HEK293 (cell line): ENCODE data around the gene KLK15.

ENCODE experiments used
- PRDM4 ChIP-seq: fragments of 450-650 bp; formaldehyde crosslinking; IDR thresholded peaks from 2 replicates; pipeline ENCODE4 v1.5.1; 2017; ENCODE audit warnings: missing biosample characterization, missing genetic modification characterization
- ZNF214 ChIP-seq: fragments of 450-650 bp; formaldehyde crosslinking; IDR thresholded peaks from 2 replicates; pipeline ENCODE4 v1.5.1; 2017; ENCODE audit warnings: missing biosample characterization, mild to moderate bottlenecking, missing genetic modification characterization, borderline replicate concordance
- ZNF274 ChIP-seq, 2 experiments: fragments of 200-500 bp in 1 of 2; fragments of 450-650 bp in 1 of 2; sonication (Bioruptor generic) in 1 of 2; formaldehyde crosslinking in 1 of 2; IDR thresholded peaks; 2 replicates each; pipeline versions ENCODE4 v1.5.1 to v1.6.1; 2014 to 2016; ENCODE audit warnings: borderline replicate concordance in 1 of 2, inconsistent platforms in 1 of 2, low read length in 1 of 2, missing biosample characterization in 1 of 2, missing genetic modification characterization in 1 of 2
- ZNF366 ChIP-seq: fragments of 450-650 bp; formaldehyde crosslinking; conservative IDR thresholded peaks from 2 replicates; pipeline ENCODE4 v1.5.1; 2016; ENCODE audit warnings: missing biosample characterization, missing genetic modification characterization
- ZNF510 ChIP-seq: fragments of 450-650 bp; formaldehyde crosslinking; IDR thresholded peaks from 2 replicates; pipeline ENCODE4 v1.5.1; 2018; ENCODE audit warnings: mild to moderate bottlenecking, missing genetic modification characterization, missing biosample characterization; ENCODE audit not compliant: insufficient replicate concordance
- ZNF521 ChIP-seq: fragments of 450-650 bp; formaldehyde crosslinking; IDR thresholded peaks from 2 replicates; pipeline ENCODE4 v1.5.1; 2017; ENCODE audit warnings: missing biosample characterization, mild to moderate bottlenecking, missing genetic modification characterization
- ZNF549 ChIP-seq: fragments of 450-650 bp; IDR thresholded peaks from 2 replicates; pipeline ENCODE4 v1.5.1; 2018; ENCODE audit warnings: missing biosample characterization, missing genetic modification characterization, mild to moderate bottlenecking, inconsistent platforms, moderate library complexity
- TF ChIP-seq, protein P1 (sequence below): fragments of 450-650 bp; formaldehyde crosslinking; IDR thresholded peaks from 2 replicates; pipeline ENCODE4 v1.5.1; 2016; ENCODE audit warnings: missing biosample characterization, missing genetic modification characterization
- TF ChIP-seq, protein P2 (sequence below): sonication (generic); formaldehyde crosslinking; IDR thresholded peaks from 2 replicates; pipeline ENCODE4 v1.8.1; 2022; ENCODE audit warnings: mild to moderate bottlenecking, moderate library complexity, missing genetic modification reagents

GRCh38 chr19:50797781-50798658 is 35.4 kb downstream of the KLK15 start:
- TF ChIP-seq, protein P1, sequence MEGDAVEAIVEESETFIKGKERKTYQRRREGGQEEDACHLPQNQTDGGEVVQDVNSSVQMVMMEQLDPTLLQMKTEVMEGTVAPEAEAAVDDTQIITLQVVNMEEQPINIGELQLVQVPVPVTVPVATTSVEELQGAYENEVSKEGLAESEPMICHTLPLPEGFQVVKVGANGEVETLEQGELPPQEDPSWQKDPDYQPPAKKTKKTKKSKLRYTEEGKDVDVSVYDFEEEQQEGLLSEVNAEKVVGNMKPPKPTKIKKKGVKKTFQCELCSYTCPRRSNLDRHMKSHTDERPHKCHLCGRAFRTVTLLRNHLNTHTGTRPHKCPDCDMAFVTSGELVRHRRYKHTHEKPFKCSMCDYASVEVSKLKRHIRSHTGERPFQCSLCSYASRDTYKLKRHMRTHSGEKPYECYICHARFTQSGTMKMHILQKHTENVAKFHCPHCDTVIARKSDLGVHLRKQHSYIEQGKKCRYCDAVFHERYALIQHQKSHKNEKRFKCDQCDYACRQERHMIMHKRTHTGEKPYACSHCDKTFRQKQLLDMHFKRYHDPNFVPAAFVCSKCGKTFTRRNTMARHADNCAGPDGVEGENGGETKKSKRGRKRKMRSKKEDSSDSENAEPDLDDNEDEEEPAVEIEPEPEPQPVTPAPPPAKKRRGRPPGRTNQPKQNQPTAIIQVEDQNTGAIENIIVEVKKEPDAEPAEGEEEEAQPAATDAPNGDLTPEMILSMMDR (tag by site-specific recombination) = no peak
- no peak for TF ChIP-seq ZNF366 (tag by site-specific recombination)
- no peak for TF ChIP-seq PRDM4 (tag by site-specific recombination)
- no peak for TF ChIP-seq ZNF274 (IDR thresholded peaks at IDR 0.05; ENCODE audit: low read length)
- TF ChIP-seq ZNF274 (tag by site-specific recombination; IDR thresholded peaks at IDR 0.05; ENCODE audit: borderline replicate concordance) = no peak
- no peak for TF ChIP-seq ZNF214 (tag by site-specific recombination)
- TF ChIP-seq ZNF510 (tag by site-specific recombination) = no peak
- TF ChIP-seq ZNF521 (tag by site-specific recombination) = no peak
- TF ChIP-seq ZNF549 (tag by site-specific recombination) = no peak
- TF ChIP-seq, protein P2, sequence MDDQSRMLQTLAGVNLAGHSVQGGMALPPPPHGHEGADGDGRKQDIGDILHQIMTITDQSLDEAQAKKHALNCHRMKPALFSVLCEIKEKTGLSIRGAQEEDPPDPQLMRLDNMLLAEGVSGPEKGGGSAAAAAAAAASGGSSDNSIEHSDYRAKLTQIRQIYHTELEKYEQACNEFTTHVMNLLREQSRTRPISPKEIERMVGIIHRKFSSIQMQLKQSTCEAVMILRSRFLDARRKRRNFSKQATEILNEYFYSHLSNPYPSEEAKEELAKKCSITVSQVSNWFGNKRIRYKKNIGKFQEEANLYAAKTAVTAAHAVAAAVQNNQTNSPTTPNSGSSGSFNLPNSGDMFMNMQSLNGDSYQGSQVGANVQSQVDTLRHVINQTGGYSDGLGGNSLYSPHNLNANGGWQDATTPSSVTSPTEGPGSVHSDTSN (CRISPR knock-in tag) = no peak
